A673 (cell line): ENCODE measurements around the gene PPP1R16B.

Source experiments
- CTCF ChIP-seq: fragments of 300-800, 200-600 bp; sonication (generic); conservative IDR thresholded peaks from 2 replicates; pipeline ENCODE4 v1.5.1; 2017; ENCODE audit warnings: low read depth, mild to moderate bottlenecking, antibody characterized with exemption, low read length, moderate library complexity, mixed read lengths
- EZH2 ChIP-seq: fragments of 200-600 bp; sonication (generic); IDR thresholded peaks from 2 replicates; pipeline ENCODE4 v1.6.1; 2017; ENCODE audit warnings: borderline replicate concordance, low read depth, mild to moderate bottlenecking, mixed read lengths, antibody characterized with exemption, low read length; ENCODE audit not compliant: poor library complexity, severe bottlenecking

GRCh38 chr20:38932457-38933120 is 127.1 kb downstream of the PPP1R16B start:
- no peak for TF ChIP-seq CTCF
- TF ChIP-seq EZH2: no peak
